HepG2 (cell line): ENCODE data around the gene DNAJC7. TPM values are rescaled to one million over a fixed set of nuclear protein-coding genes. Genes with fewer than 3 reads are reported as not detected.

ENCODE experiments used
- ASH2L ChIP-seq: fragments of 300-600, 200-600 bp; sonication (generic); IDR thresholded peaks from 2 replicates; pipeline ENCODE4 v1.7.0; 2017; ENCODE audit warnings: low read depth, mild to moderate bottlenecking, moderate library complexity, mixed read lengths, low read length; ENCODE audit not compliant: insufficient read length
- ATAD3A ChIP-seq: sonication (generic); formaldehyde crosslinking; IDR thresholded peaks from 2 replicates; pipeline ENCODE4 v1.4.0; 2020; ENCODE audit warnings: missing genetic modification reagents
- FLYWCH1 ChIP-seq: sonication (generic); formaldehyde crosslinking; IDR thresholded peaks from 2 replicates; pipeline ENCODE4 v1.8.1; 2023; ENCODE audit warnings: mild to moderate bottlenecking, missing genetic modification reagents
- HMG20B ChIP-seq: conservative IDR thresholded peaks from 2 replicates; pipeline ENCODE4 v1.6.1; 2016; ENCODE audit warnings: missing genetic modification reagents, missing compliant biosample characterization
- NR2F6 ChIP-seq, 2 experiments: IDR thresholded peaks; 2 replicates each; pipeline ENCODE4 v1.6.1; 2016; ENCODE audit warnings: antibody characterized with exemption in 1 of 2, mild to moderate bottlenecking in 1 of 2
- PHF5A ChIP-seq: IDR thresholded peaks from one replicate; pipeline ENCODE4 v1.6.1; 2018; ENCODE audit warnings: low read depth, missing genetic modification reagents; ENCODE audit not compliant: unreplicated experiment
- PPARG ChIP-seq: conservative IDR thresholded peaks from 2 replicates; pipeline ENCODE4 v1.6.1; 2016; ENCODE audit warnings: missing biosample characterization, missing genetic modification reagents
- THYN1 ChIP-seq: sonication (generic); formaldehyde crosslinking; IDR thresholded peaks from 2 replicates; pipeline ENCODE4 v1.8.1; 2023; ENCODE audit warnings: low read depth, mild to moderate bottlenecking, moderate library complexity, missing genetic modification reagents, borderline replicate concordance
- ZNF101 ChIP-seq: sonication (generic); formaldehyde crosslinking; IDR thresholded peaks from 2 replicates; pipeline ENCODE4 v1.4.0; 2020; ENCODE audit warnings: mild to moderate bottlenecking, low read depth, missing genetic modification reagents, borderline replicate concordance
- ZNF431 ChIP-seq: sonication (generic); formaldehyde crosslinking; IDR thresholded peaks from 2 replicates; pipeline ENCODE4 v1.9.0; 2022; ENCODE audit warnings: missing genetic modification reagents, low read depth, mild to moderate bottlenecking, borderline replicate concordance
- ZNF530 ChIP-seq: sonication (generic); formaldehyde crosslinking; IDR thresholded peaks from 2 replicates; pipeline ENCODE4 v1.5.0; 2020; ENCODE audit warnings: low read depth, mild to moderate bottlenecking, missing genetic modification reagents
- ZNF557 ChIP-seq: sonication (generic); formaldehyde crosslinking; IDR thresholded peaks from 2 replicates; pipeline ENCODE4 v1.4.0; 2020; ENCODE audit warnings: missing genetic modification reagents
- ZNF737 ChIP-seq: sonication (generic); formaldehyde crosslinking; IDR thresholded peaks from 2 replicates; pipeline ENCODE4 v1.5.0; 2020; ENCODE audit warnings: missing genetic modification reagents, mild to moderate bottlenecking, borderline replicate concordance
- polyA plus RNA-seq, 8 experiments: library from polyadenylated mRNA; depleted of rRNA in 3 of 8; stranded (reverse) in 7 of 8; unstranded in 1 of 8; fragments of >200 nt; fragmentation: Illumina TruSeq in 4 of 8; extraction: Trizol in 4 of 8; gene quantifications; 2 replicates each; pipeline versions ENCODE4 v1.2.1 to v1.2.3, GENCODE V29; 2011 to 2016; ENCODE audit warnings: low read depth in 4 of 8, missing spikeins in 1 of 8, mixed read lengths in 1 of 8; ENCODE audit not compliant: insufficient read depth in 1 of 8
- total RNA-seq, 5 experiments: library from RNA; depleted of rRNA; stranded (reverse); fragments of >200 nt; fragmentation: Illumina TruSeq; extraction: Trizol; gene quantifications; 2 replicates each; pipeline ENCODE4 v1.2.3, GENCODE V29; 2016; ENCODE audit warnings: low read depth in 1 of 5
- TF ChIP-seq, protein P1 (sequence below): sonication (generic); formaldehyde crosslinking; IDR thresholded peaks from 2 replicates; pipeline ENCODE4 v1.9.0; 2021; ENCODE audit warnings: missing genetic modification reagents, mild to moderate bottlenecking, borderline replicate concordance
- TF ChIP-seq, protein P2 (sequence below): sonication (generic); formaldehyde crosslinking; IDR thresholded peaks from 2 replicates; pipeline ENCODE4 v1.4.0; 2020; ENCODE audit warnings: missing genetic modification reagents, borderline replicate concordance
- TF ChIP-seq, protein P3 (sequence below): fragments of 450-650 bp; IDR thresholded peaks from 2 replicates; pipeline ENCODE4 v1.6.1; 2016
- TF ChIP-seq, protein P4 (sequence below): sonication (generic); formaldehyde crosslinking; IDR thresholded peaks from 2 replicates; pipeline ENCODE4 v1.4.0; 2020; ENCODE audit warnings: missing genetic modification reagents, borderline replicate concordance
- TF ChIP-seq, protein P5 (sequence below): sonication (generic); formaldehyde crosslinking; IDR thresholded peaks from 2 replicates; pipeline ENCODE4 v1.5.0; 2020; ENCODE audit warnings: mild to moderate bottlenecking, missing genetic modification reagents

Gene DNAJC7
- total and polyA plus RNA-seq, 2 of the 13 experiments (the other 11 are each of a cell fraction or from before 2014, with no cell fraction given) = 47.7 to 132 TPM

DNA sequence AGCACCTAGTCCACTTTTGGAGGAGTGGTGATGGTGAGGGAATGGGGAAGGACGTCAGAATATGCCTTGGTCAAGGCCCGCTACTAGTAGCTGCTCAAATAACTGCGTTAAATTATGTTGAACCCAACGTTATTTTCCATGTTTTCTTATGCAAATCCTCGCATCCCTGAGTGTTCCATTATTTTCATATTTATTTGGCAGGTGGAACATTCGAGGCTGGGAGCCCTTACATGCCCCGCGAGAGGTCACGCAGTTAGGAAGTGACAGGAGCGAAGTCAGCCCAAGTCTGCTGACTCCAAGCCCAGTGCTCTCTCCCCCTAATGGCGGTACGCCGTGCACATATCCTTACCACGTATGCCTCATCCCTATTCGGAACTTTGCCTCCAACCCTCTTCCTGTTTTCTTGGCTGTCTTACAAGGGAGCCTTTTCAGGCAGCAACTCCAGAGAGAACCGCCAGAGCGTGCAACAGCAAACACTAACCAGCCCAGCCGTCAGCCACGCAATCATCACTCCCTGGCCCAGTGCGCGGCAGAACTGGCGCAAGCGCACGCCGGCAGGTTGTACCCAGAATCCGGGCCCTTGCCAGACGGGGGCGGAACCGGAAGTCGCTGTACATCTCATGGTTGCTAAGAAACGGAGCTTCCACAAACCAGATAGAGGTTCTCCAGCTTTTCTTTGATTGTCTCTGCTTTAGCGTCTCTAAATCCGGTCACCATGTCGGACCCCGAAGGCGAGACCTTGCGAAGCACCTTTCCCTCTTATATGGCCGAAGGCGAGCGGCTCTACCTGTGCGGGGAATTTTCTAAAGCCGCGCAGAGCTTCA, 87.0 kb downstream of the DNAJC7 start, which contains the start of gene ODAD4 (continued):
- TF ChIP-seq ZNF530 (CRISPR knock-in tag) (no peak), ZNF557 (peak; percentile 95), HMG20B (CRISPR knock-in tag) (peak; percentile 67; the same call in 1 of the 2 replicates), ATAD3A (CRISPR knock-in tag) (no peak), PPARG (CRISPR knock-in tag) (peak; percentile 69), ZNF431 (CRISPR knock-in tag) (peak; percentile 87; the same call in 1 of the 2 replicates), ZNF101 (CRISPR knock-in tag) (no peak), THYN1 (CRISPR knock-in tag) (no peak), ASH2L (peak; percentile 79), ZNF737 (CRISPR knock-in tag) (peak; percentile 38; the same call in 1 of the 2 replicates), NR2F6 (IDR thresholded peaks at IDR 0.05) (no peak), NR2F6 (CRISPR knock-in tag; IDR thresholded peaks at IDR 0.05) (peak; percentile 66), PHF5A (CRISPR knock-in tag) (peak; percentile 86), FLYWCH1 (no peak)
- TF ChIP-seq, protein P1, sequence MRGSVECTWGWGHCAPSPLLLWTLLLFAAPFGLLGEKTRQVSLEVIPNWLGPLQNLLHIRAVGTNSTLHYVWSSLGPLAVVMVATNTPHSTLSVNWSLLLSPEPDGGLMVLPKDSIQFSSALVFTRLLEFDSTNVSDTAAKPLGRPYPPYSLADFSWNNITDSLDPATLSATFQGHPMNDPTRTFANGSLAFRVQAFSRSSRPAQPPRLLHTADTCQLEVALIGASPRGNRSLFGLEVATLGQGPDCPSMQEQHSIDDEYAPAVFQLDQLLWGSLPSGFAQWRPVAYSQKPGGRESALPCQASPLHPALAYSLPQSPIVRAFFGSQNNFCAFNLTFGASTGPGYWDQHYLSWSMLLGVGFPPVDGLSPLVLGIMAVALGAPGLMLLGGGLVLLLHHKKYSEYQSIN (CRISPR knock-in tag) = no peak
- TF ChIP-seq, protein P2, sequence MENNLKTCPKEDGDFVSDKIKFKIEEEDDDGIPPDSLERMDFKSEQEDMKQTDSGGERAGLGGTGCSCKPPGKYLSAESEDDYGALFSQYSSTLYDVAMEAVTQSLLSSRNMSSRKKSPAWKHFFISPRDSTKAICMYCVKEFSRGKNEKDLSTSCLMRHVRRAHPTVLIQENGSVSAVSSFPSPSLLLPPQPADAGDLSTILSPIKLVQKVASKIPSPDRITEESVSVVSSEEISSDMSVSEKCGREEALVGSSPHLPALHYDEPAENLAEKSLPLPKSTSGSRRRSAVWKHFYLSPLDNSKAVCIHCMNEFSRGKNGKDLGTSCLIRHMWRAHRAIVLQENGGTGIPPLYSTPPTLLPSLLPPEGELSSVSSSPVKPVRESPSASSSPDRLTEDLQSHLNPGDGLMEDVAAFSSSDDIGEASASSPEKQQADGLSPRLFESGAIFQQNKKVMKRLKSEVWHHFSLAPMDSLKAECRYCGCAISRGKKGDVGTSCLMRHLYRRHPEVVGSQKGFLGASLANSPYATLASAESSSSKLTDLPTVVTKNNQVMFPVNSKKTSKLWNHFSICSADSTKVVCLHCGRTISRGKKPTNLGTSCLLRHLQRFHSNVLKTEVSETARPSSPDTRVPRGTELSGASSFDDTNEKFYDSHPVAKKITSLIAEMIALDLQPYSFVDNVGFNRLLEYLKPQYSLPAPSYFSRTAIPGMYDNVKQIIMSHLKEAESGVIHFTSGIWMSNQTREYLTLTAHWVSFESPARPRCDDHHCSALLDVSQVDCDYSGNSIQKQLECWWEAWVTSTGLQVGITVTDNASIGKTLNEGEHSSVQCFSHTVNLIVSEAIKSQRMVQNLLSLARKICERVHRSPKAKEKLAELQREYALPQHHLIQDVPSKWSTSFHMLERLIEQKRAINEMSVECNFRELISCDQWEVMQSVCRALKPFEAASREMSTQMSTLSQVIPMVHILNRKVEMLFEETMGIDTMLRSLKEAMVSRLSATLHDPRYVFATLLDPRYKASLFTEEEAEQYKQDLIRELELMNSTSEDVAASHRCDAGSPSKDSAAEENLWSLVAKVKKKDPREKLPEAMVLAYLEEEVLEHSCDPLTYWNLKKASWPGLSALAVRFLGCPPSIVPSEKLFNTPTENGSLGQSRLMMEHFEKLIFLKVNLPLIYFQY = peak; percentile 92; the same call in 1 of the 2 replicates
- TF ChIP-seq, protein P3, sequence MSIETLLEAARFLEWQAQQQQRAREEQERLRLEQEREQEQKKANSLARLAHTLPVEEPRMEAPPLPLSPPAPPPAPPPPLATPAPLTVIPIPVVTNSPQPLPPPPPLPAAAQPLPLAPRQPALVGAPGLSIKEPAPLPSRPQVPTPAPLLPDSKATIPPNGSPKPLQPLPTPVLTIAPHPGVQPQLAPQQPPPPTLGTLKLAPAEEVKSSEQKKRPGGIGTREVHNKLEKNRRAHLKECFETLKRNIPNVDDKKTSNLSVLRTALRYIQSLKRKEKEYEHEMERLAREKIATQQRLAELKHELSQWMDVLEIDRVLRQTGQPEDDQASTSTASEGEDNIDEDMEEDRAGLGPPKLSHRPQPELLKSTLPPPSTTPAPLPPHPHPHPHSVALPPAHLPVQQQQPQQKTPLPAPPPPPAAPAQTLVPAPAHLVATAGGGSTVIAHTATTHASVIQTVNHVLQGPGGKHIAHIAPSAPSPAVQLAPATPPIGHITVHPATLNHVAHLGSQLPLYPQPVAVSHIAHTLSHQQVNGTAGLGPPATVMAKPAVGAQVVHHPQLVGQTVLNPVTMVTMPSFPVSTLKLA = peak; percentile 79
- TF ChIP-seq, protein P4, sequence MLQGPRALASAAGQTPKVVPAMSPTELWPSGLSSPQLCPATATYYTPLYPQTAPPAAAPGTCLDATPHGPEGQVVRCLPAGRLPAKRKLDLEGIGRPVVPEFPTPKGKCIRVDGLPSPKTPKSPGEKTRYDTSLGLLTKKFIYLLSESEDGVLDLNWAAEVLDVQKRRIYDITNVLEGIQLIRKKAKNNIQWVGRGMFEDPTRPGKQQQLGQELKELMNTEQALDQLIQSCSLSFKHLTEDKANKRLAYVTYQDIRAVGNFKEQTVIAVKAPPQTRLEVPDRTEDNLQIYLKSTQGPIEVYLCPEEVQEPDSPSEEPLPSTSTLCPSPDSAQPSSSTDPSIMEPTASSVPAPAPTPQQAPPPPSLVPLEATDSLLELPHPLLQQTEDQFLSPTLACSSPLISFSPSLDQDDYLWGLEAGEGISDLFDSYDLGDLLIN (CRISPR knock-in tag) = no peak
- TF ChIP-seq, protein P5, sequence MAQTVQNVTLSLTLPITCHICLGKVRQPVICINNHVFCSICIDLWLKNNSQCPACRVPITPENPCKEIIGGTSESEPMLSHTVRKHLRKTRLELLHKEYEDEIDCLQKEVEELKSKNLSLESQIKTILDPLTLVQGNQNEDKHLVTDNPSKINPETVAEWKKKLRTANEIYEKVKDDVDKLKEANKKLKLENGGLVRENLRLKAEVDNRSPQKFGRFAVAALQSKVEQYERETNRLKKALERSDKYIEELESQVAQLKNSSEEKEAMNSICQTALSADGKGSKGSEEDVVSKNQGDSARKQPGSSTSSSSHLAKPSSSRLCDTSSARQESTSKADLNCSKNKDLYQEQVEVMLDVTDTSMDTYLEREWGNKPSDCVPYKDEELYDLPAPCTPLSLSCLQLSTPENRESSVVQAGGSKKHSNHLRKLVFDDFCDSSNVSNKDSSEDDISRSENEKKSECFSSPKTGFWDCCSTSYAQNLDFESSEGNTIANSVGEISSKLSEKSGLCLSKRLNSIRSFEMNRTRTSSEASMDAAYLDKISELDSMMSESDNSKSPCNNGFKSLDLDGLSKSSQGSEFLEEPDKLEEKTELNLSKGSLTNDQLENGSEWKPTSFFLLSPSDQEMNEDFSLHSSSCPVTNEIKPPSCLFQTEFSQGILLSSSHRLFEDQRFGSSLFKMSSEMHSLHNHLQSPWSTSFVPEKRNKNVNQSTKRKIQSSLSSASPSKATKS (CRISPR knock-in tag) = no peak; the same call in 1 of the 2 replicates
